ENCODE measurements around the gene BCOR. TPM values are rescaled to one million over a fixed set of nuclear protein-coding genes. Genes with fewer than 3 reads are reported as not detected.

The BCOR gene
- total and polyA plus RNA-seq, 9 of the 15 experiments (the other 6 are each of a cell fraction or from before 2014, with no cell fraction given) = 27.5 to 113 (median 37.6) TPM

DNA sequence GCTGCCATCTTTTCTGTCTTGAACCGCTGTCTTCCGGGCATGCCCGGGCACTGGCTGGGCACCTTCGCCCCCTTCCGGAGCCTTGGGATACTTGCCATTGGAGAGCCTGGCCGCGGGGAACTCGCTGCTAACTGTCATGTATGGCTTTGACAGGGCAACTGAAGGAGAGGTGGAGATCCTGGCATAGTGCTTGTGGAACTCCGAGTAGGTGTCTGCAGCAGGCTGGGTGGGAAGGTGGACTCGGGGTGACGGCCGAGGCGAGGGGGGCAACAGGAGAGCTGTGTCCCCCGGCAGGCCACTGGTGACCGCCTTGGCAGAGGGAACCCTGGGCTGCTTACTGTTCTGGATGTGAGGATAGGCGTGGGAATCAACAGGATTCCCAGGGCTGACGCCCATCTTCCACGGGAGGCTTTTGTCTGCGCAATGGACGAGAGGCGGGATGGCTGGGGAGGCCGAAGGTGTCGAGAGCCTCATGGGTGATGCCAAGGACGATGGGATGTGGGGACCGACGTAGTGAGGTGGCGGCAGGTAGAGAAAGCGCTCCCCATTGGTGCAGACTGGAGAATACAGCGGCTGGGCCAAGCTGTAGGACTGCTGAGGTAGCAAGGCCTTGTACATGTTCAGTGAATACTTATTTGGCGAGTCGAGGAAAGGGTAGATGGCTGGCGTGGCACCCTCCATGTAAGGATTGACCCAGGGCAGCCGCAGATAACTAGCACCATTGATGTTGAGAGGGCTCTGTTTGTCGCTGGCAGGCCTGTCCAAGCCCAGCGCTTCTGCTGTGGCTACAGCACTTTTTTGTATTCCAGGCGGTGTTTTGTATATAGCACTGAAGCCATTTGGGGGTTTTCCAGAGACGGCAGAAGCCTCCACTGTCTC, 23.4 kb downstream of the BCOR start:
- H3K4me1 ChIP-seq (replicated peaks in 1 of 2; ENCODE audit: control insufficient read depth in 2 of 2, insufficient read depth in 2 of 2, low read length in 2 of 2) = peaks cover 2 to 6% of the 10 kb centered on the region in 2 experiments; a peak in 4 of 5 replicates
- in situ Hi-C loops (cut with MboI) = no loop called here
- BruUV-seq (replicated peaks) = no TSS peak
- TF ChIP-seq RAD51 (IDR thresholded peaks at IDR 0.05; ENCODE audit: borderline replicate concordance, low read depth) = no peak
- no peak for TF ChIP-seq HEY1 (CRISPR knock-in tag; IDR thresholded peaks at IDR 0.05; ENCODE audit: borderline replicate concordance)
- no peak for TF ChIP-seq ZNF133 (CRISPR knock-in tag; IDR thresholded peaks at IDR 0.05)
- TF ChIP-seq, protein P1, sequence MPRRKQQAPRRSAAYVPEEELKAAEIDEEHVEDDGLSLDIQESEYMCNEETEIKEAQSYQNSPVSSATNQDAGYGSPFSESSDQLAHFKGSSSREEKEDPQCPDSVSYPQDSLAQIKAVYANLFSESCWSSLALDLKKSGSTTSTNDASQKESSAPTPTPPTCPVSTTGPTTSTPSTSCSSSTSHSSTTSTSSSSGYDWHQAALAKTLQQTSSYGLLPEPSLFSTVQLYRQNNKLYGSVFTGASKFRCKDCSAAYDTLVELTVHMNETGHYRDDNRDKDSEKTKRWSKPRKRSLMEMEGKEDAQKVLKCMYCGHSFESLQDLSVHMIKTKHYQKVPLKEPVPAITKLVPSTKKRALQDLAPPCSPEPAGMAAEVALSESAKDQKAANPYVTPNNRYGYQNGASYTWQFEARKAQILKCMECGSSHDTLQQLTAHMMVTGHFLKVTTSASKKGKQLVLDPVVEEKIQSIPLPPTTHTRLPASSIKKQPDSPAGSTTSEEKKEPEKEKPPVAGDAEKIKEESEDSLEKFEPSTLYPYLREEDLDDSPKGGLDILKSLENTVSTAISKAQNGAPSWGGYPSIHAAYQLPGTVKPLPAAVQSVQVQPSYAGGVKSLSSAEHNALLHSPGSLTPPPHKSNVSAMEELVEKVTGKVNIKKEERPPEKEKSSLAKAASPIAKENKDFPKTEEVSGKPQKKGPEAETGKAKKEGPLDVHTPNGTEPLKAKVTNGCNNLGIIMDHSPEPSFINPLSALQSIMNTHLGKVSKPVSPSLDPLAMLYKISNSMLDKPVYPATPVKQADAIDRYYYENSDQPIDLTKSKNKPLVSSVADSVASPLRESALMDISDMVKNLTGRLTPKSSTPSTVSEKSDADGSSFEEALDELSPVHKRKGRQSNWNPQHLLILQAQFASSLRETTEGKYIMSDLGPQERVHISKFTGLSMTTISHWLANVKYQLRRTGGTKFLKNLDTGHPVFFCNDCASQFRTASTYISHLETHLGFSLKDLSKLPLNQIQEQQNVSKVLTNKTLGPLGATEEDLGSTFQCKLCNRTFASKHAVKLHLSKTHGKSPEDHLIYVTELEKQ (CRISPR knock-in tag; IDR thresholded peaks at IDR 0.05) = no peak
- TF ChIP-seq, protein P2, sequence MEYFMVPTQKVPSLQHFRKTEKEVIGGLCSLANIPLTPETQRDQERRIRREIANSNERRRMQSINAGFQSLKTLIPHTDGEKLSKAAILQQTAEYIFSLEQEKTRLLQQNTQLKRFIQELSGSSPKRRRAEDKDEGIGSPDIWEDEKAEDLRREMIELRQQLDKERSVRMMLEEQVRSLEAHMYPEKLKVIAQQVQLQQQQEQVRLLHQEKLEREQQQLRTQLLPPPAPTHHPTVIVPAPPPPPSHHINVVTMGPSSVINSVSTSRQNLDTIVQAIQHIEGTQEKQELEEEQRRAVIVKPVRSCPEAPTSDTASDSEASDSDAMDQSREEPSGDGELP (CRISPR knock-in tag; IDR thresholded peaks at IDR 0.05; ENCODE audit: borderline replicate concordance) = no peak
- no peak for TF ChIP-seq BCL6 (CRISPR knock-in tag; IDR thresholded peaks at IDR 0.05)
- TF ChIP-seq, protein P3, sequence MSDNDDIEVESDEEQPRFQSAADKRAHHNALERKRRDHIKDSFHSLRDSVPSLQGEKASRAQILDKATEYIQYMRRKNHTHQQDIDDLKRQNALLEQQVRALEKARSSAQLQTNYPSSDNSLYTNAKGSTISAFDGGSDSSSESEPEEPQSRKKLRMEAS (CRISPR knock-in tag; IDR thresholded peaks at IDR 0.05) = no peak
- TF ChIP-seq MYBL2 (IDR thresholded peaks at IDR 0.05; ENCODE audit: low read depth) = no peak
- no peak for TF ChIP-seq MYBL2 (CRISPR knock-in tag; IDR thresholded peaks at IDR 0.05; ENCODE audit: borderline replicate concordance)
- TF ChIP-seq ZNF175 (CRISPR knock-in tag; IDR thresholded peaks at IDR 0.05; ENCODE audit: low read depth) = no peak
- no peak for TF ChIP-seq TEAD1 (CRISPR knock-in tag; IDR thresholded peaks at IDR 0.05)
- no peak for TF ChIP-seq RAD21 (CRISPR knock-in tag; conservative IDR thresholded peaks at IDR 0.05 in 1 of 2, IDR thresholded peaks at IDR 0.05 in 1 of 2)
- TF ChIP-seq NELFE (IDR thresholded peaks at IDR 0.05; ENCODE audit: insufficient read depth, insufficient read length) = no peak

More for the DNA sequence above, 23.4 kb downstream of the BCOR start:
- Histone ChIP-seq H4K20me1 (replicated peaks; ENCODE audit: control insufficient read depth, insufficient read depth, low read length) (peaks cover 63% of the 10 kb centered on the region), H3K9me1 (ENCODE audit: control insufficient read depth, insufficient read depth, low read length) (peaks cover 18% of the 10 kb centered on the region), H3K9ac (ENCODE audit: insufficient read depth in 1 of 2, low read depth in 2 of 2, low read length in 2 of 2) (no peak overlapping the region), H3K79me2 (ENCODE audit: control insufficient read depth, insufficient read depth, low read length) (peaks cover 97% of the 10 kb centered on the region), H3K27me3 (ENCODE audit: control insufficient read depth in 2 of 2, insufficient read depth in 2 of 2, low read length in 2 of 2) (no peaks in the 10 kb centered on the region), H3K9me3 (replicated peaks; ENCODE audit: control insufficient read depth, insufficient read depth, low read depth, low read length) (no peaks in the 10 kb centered on the region), H3K36me3 (ENCODE audit: control insufficient read depth, insufficient read depth, low read length) (peaks cover 97% of the 10 kb centered on the region), H3K4me3 (no peak overlapping the region), H3K27ac (ENCODE audit: extremely low read depth, low read depth, low read length) (no peak overlapping the region), H3K4me2 (ENCODE audit: insufficient read depth, low read length) (no peak overlapping the region), H2AFZ (ENCODE audit: low read depth, low read length) (no peak overlapping the region)
- FAIRE-seq (no peak), ATAC-seq (no peak), DNase-seq (ENCODE audit: extremely low read depth in 1 of 4, low spot score in 3 of 4) (no peak)
- WGBS (ENCODE audit: insufficient coverage, low coverage, missing lambda C conversion rate) = 97% methylated on average over 22 of the region's 37 CpGs
- intact Hi-C loops (cut with micrococcal nuclease) = no loop called here
- ChIA-PET POLR2A (no interaction called here), CTCF (ENCODE audit: low intra/inter-chr PET ratio) (no interaction called here)
